ENCODE measurements around the gene AMBRA1.

Gene AMBRA1

GRCh38 chr11:46391578-46392420, 202.0 kb downstream of the AMBRA1 start, which contains the start of gene CHRM4:
TSS of gene CHRM4 (minus strand) at chr11:46391776. CDS start at chr11:46386557, 5,219 bp downstream.
- DNase-seq: no peak

GRCh38 chr11:46391186-46391577, 202.6 kb downstream of the AMBRA1 start:
- DNase-seq: no peak

- DNase-seq: no peak
Measured at GRCh38 chr11:46390331-46391171, 203.3 kb downstream of the AMBRA1 start.

GRCh38 chr11:46389450-46390330, 204.1 kb downstream of the AMBRA1 start:
- DNase-seq: no peak

GRCh38 chr11:46388619-46389449, 205.0 kb downstream of the AMBRA1 start:
- DNase-seq: no peak

GRCh38 chr11:46387919-46388618, 205.8 kb downstream of the AMBRA1 start:
- DNase-seq: no peak

GRCh38 chr11:46387456-46387855, 206.4 kb downstream of the AMBRA1 start:
- DNase-seq: no peak

- DNase-seq: no peak
Measured at GRCh38 chr11:46386674-46387073, 207.1 kb downstream of the AMBRA1 start.

GRCh38 chr11:46386005-46386578, 207.7 kb downstream of the AMBRA1 start:
- no peak for DNase-seq

- DNase-seq: no peak
Measured at GRCh38 chr11:46385169-46386004, 208.4 kb downstream of the AMBRA1 start.

- DNase-seq: no peak
Measured at GRCh38 chr11:46383974-46384701, 209.7 kb downstream of the AMBRA1 start.

- DNase-seq: no peak
Measured at GRCh38 chr11:46383404-46383758, 210.4 kb downstream of the AMBRA1 start.

GRCh38 chr11:46382646-46383403, 211.0 kb downstream of the AMBRA1 start:
- DNase-seq: no peak

GRCh38 chr11:46381819-46382645, 211.8 kb downstream of the AMBRA1 start:
- DNase-seq: no peak

- no peak for DNase-seq
Measured at GRCh38 chr11:46381048-46381818, 212.6 kb downstream of the AMBRA1 start, which contains the start of gene MDK. TSS of gene MDK (plus strand) at chr11:46381669. CDS start at chr11:46382058, 389 bp downstream.

- DNase-seq: peak; percentile 31
Measured at GRCh38 chr11:46380340-46381047, 213.3 kb downstream of the AMBRA1 start.
